HG03457 (cell line): ENCODE results near the gene ACVRL1.

ENCODE experiments used
- ATAC-seq: cut with Tn5 transposase; IDR thresholded peaks from one replicate; pipeline ENCODE4 v1.9.1; 2021; ENCODE audit warnings: moderate number of reproducible peaks; ENCODE audit not compliant: unreplicated experiment

ACVRL1 gene

DNA sequence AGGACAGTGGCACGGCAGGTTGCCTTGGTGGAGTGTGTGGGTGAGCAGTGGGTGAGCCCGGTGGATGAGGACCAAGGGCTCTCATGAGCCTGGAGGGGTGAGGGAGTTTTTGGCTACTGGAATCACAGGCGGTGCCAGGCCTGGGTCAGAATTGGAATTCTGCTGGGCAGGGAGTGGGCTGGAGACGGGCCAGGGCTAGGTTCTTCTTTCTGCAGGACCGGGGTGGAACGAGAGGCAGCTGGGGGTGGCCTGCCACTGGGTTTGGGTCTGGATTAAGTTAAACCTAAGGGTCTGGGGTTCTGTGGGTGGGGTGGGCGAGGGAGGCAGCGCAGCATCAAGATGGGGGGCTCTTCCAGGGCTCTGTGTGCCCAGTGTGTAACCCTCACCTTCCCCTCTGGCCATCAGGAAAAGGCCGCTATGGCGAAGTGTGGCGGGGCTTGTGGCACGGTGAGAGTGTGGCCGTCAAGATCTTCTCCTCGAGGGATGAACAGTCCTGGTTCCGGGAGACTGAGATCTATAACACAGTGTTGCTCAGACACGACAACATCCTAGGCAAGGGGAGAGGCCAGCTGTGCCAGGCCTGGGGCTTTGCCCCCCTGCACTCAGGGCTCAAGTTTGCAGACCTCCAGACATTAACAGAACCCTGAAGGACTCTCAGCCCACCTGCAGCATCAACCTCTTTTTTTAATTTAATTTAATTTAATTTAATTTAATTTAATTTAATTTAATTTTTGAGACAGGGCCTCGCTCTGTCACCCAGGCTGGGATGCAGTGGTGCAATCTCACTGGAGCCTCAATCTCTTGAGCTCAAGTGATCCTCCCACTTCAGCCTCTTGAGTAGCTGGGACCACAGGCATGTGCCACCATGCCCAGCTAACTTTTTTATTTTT lies 7.0 kb downstream of the ACVRL1 start:
- ATAC-seq: no peak

DNA sequence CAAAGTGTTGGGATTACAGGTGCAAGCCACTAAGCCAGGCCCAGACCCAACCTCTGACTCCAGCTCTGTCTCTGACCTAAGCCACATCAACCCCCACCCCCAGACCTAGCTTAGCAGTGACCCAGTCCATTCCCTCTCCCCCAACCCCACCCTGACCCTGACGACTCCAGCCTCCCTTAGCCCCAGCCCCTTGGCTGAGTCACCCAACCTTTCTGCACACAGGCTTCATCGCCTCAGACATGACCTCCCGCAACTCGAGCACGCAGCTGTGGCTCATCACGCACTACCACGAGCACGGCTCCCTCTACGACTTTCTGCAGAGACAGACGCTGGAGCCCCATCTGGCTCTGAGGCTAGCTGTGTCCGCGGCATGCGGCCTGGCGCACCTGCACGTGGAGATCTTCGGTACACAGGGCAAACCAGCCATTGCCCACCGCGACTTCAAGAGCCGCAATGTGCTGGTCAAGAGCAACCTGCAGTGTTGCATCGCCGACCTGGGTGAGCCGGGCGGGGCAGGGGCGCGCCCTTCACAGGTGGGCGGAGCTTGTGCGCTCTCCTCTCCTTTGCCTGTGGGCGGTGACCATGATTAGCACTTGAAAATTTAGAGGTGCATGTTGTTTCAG lies 7.8 kb downstream of the ACVRL1 start:
- ATAC-seq: no peak

DNA sequence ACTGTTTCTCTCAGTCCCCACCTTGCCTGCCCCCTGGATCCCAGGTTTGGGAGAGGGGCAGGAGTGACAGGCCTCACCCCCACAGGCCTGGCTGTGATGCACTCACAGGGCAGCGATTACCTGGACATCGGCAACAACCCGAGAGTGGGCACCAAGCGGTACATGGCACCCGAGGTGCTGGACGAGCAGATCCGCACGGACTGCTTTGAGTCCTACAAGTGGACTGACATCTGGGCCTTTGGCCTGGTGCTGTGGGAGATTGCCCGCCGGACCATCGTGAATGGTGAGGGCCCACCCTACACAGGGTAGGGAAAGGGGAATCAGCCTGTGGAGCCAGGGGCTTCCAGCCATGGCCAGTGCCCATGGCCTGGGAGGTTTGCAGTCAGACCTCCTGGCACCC lies 8.6 kb downstream of the ACVRL1 start:
- no peak for ATAC-seq

DNA sequence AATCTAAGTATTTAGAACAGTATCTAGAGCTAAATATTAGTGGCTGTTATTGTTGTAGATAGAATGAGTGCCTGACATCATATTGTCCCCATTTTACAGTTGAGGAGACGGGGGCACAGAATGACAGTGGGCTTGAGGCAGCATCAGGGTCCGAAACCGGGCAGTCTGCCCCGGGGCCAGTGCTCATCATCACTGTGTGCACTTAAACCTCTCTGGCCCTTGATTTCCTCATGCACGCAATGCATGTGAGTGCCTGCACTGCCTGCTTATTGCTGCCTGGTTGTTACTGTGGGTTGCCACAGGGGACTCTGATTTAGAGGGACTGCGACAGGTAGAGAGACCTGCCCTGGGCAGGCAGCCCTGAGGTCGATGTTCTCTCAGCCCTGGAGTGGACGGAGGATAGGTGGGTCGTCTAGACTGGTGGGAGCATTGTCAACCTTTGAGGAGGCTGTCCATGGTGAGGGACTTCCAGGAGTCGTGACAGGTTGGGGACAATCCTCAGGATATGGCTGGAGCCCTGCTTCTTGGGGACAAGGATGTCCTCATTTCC lies 9.8 kb downstream of the ACVRL1 start:
- ATAC-seq: no peak

DNA sequence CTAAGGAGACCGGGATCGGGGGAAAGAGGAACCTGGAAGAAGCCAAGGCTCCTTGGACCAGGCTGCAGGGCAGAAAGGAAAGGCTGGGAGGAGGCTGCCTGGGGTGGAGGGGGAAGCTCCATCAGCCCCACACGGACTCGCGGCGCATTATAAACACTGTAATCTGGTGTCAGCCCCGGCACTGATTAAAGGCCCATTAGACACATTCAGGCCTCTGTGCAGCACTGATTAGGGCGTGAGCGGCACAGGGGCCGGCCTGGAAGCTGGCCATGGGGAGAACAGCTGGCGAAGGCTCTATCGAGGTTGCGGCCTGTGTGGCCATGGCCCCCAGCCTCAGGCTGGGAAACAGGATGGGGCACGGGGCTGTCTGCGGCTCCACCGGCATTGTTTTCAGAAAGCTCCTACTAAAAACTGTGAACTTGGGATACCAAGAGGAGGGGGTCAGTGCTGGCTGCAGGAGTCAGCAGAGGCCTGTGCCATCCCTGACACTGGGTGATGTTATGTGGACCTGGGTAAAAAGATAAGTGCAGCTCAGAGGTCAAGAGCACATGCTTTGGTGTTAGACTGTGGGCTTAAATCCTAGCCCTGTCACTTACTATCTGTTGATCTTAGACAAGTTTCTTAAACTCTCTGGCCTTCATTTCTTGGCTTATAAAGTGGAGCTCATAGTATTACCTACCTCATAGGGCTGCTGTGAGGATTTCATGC lies 10.6 kb downstream of the ACVRL1 start:
- ATAC-seq: no peak

DNA sequence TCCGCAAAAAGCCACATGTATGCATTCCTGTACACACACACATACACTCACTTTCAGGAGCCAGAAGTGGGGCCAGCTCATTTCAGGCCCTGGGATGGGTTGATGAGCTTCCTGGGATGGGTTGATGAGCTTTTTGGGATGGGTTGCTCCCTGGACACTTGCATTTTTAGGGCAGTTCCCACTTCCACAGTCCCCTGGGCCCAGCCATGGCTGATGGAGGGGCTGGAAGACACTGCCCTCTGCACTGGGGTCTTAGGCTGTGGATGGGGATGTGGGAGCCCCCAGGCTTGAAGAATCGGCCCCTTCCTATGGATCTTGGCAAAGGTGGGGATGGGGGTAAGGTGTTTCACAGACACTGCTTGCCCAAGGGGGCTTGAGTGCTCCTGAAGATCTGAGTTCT lies 12.7 kb downstream of the ACVRL1 start:
- no peak for ATAC-seq

DNA sequence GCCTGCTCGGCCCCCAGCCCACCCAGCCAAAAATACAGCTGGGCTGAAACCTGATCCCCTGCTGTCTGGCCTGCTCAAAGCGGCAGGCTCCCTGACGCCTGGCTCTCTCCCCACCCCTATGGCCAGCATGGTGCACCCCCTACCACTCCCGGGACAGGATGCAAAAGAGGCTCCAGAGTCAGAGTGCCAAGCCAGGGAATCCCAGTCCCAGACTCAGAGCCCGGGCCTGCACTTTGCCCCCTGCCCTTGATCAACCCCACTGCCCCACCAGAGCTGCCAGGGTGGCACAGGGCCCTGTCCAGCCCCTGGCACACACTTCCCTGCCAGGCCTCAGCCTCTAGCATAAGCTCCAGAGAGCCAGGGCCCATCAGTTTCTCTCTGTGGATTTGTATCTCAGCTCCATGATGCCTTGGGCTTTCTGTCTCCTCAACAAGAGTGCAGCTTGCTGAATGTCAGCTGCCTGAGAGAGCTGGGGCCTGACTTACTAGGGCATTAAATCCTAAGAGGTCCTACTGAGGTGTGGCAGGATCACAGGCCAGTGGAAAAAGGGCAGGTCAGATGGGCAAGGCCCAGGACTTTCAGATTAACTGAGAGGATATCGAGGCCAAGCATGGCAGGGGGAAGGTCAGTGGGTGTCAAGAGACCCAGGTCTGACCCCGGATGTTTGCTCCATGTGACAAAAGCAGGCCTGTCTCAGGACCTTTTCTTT lies 13.9 kb downstream of the ACVRL1 start:
- ATAC-seq: no peak

DNA sequence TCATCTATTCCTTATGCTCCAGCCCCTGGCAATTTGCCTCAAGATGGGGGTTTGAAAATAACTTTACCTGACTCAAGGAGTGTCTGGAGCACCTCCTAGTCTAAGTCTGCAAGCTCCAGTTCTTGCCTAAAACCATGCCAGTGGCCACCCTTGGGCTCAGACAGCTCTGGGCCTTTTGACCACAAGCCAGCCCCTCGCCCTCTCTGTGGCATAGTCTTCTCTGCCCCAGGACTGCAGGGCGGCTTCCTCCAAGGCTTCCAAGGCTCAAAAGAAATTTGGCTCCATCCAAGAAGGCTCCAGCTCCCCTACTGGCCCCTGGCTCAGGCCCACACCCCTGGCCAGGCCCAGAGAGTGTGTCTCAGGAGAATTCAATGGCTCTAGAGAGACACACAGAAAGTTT lies 14.8 kb downstream of the ACVRL1 start:
- no peak for ATAC-seq

DNA sequence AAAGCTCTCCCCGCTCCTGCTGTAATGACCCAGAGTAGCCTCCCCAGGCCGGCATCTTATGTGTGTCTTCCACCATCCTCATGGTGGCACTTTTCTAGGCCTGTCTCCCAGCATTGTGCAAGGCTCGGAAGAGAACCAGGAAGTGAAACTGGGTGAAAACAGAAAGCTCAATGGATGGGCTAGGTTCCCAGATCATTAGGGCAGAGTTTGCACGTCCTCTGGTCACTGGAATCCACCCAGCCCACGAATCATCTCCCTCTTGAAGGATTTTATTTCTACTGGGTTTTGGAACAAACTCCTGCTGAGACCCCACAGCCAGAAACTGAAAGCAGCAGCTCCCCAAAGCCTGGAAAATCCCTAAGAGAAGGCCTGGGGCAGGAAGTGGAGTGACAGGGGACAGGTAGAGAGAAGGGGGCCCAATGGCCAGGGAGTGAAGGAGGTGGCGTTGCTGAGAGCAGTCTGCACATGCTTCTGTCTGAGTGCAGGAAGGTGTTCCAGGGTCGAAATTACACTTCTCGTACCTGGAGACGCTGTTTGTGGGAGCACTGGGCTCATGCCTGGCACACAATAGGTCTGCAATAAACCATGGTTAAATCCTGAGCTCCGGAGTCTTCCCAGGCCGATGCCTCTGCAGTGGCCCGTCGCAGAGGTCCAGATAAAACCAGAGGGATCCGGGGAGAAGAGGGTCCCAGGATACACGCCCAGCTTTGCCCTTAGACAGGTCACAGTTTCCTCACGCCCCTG lies 15.6 kb downstream of the ACVRL1 start:
- ATAC-seq: no peak

DNA sequence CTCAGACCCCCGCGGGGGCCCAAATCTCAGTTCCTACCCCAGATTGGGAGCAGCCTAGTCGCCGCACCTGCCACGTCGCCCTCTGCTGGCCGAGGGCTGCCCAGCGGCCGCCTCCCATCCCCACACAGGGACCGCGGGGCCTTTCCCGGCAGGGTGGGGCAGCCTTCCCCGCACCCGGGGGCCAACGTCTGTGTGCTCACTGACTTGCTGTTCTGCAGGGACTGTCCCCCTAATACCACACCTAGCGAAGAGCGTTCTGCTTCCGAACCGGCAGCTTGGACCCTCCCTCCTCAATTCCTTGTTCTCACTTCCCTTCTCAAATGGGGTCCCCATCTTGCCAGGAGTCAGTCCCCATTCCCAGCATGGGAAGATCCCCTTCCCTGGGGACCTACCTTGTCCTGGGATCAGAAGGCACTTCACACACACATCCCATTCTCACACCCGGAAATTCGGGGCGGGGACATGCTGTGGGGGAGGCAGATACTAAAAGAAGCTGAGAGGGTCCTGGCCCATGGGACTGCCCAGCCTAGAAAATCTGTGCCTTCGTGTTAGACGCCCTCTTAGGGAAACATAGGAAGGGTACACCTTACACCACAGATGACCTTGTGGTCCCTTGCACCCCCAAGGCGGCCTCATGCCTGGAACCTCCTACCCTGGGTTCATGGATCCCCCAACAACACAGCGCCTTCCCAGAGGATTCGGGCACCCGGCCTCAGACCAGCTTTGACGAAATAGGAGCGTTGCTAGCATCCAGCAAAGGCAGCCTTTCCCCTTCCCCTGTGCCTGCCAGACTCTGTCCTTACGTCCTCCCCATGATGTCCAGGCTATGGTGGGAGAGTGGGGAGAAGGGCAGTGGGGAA lies 16.4 kb downstream of the ACVRL1 start:
- no peak for ATAC-seq

DNA sequence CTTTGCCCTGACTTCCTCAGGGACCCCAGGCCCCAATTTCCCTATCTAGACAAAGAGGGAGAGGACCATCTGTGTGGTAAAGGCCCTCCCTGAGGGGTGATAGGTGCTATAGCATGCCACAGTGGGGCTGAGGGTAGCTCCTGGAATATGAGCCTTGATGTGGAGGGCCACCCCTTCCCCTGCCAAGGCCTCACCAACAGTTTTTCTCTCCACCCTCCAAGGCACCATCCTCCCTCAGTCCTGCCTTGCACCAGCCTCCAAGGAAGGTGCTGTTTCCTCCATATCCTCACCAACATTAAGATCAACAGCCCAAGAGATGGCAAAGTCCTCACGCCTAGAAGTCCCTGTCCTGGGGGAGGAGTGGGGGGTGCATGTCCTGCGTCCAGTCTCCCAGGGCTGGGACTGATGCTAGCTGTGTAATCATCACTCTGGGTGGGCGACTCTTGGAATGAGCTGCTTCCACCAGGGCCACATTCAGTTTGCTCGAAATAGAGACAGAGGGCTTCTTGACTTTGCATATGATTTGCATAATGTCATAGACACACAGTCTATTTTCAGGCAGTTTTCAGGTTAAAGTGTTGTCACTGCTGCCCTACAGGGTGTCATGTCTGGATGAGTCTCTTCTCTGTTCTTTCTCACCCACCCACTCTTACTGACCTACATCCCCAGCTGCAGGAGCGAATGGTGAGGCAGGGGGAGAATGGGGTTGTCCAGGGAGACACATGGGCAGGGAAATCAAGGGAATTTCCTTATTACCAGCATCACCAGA lies 17.4 kb downstream of the ACVRL1 start:
- no peak for ATAC-seq

DNA sequence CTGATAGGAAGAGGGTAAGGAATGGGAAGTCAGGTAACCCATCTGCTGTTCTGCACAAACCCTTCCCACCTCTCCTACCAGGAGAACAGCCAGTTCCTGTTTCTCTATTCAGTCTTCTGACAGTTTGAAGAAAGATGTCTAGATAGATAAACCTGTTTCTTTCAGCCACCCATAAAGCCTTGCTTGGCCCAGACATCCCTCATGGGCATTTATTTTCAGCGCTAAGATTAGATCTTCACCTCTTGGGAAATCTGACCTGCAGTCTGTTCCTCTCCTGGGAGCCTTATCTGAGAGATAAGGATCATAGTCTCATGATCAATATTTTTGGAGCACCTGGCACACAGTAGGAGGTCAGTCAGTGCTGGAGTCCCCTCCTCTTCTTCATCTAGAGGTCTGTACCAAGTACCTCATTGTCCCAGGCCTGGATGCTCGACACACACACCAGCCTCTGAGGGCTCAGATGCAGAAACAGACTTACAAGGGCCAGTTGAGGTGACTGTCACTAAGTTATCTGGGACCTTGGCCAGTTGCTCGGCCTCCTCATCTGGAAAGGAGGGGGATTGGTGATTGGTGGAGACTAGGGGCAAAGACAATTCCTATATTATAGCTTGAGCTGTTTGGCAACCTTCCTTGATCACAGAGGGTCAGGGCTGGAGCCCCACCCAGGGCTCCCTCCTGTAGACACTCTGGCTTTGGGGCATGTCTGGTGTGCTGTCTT lies 18.2 kb downstream of the ACVRL1 start:
- ATAC-seq: no peak

DNA sequence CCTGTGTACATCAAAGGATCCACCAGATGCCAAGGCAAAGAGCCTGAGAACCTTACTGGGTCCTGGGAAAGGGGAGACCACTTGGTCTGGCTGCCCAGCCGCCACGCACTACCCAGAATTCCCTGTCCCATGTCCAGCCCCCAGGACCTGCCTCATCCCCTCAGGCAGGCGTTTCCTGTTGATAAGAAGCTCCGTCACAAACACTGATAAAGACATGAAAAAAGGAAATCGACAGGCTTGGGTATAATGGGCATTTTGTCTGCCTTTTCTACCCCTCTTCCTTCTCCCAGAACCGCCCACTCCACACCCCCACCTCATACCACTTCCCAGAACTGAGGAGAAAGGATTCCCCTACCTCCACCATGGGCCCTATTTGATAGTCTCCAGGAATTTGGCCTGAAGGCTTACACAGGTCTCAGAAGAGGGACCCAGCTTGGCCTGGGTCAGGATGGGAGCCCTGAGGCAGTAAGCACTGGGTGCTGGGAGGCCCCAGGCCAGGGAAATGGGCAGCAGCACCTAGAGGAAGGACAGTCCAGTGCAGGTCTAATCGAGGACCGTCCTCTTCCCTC lies 18.8 kb downstream of the ACVRL1 start:
- no peak for ATAC-seq

DNA sequence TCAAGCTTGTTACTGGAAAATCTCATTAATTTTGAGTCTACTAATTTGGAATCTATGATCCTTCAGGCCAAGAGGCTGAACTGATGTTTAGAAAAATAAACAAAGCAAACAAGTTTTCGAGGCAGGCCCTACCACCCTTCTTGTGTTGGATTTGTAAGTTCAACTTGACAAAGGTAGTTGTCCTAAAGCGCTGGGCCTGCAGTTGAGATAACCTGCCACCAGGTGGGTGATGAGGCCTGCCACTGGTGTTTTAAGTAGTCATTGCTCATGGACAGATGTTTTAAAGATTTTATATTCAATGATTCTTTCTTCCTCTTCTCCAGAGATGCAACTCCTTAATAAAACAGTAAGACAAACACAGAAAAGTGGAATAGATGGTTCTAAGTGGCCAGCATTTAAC lies 19.4 kb downstream of the ACVRL1 start:
- ATAC-seq: no peak

DNA sequence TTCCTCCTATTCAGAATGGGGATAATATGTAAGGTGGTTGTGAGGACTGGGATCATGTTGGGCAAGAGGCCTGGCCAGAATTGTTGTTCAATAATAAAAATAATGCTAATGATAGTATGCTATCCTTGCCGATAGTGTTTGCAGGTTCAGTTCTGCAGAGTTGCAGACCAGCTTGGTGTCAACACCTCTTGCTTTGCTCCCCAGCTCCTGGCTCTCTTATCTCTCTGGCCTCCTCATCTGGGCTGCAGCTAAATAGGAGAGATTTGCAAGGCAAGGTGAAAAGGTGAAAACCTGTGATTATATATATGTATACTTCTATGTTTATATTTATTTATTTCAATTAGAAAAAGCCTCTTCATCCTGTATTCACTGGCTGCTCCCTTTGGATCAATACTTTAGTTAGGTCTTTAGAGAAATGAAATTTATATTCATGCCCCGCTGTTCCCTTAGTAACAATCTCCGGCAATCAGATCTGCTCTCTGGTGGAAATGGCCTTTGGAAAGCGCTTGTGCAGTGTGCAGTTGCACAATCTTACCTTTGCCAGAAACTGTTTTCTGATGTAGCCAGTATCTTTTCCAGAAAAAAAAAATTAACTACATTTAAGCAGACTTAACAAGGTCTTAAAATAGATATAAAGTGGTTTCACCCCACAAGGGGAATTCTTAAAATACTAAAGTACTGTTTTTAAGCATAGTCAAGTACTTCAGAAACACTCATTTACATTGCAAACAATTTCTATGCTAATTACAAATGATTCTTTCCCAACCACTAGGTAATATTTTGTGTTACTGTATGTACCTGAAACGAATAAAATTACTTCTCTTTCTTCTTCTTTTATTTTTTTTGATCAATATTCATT lies 25.1 kb downstream of the ACVRL1 start:
- ATAC-seq: no peak

DNA sequence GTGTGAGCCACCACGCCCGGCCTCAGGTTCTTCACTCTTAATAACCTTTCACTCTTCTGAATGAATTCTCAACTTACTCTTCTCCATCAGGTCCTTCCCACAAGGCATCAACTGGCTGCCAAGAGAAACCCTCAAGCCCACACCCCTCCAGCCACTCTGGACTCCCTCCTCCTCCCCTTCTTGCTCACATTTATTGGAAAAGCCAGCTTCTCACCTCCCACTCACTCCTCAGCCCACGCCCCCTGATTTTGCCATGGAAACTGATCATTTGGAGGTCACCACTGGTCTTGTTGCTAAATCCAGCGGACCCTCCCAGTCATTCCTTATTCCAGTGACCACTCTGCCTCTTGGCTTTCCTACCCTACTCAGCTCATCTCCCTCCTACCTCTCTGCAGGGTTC lies 26.8 kb downstream of the ACVRL1 start:
- ATAC-seq: no peak

DNA sequence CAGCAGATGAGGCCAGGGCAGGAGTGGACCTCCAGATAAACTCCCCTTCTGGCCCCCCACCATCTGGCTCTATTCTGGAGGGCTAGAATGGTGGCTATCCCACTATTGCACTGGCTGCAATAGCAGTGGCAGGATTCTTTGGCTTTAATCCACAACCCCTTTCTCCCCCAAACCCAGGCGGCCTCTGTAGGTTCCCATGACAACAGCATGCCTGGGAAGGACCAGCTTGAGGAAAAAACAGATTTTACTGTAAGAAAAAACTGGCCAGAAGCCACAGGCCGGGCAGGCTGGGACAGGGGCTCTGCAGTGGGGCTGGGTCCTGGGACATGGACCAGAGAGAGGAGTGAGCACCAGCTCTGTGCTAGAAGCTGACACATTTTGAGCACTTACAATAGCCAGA lies 30.6 kb downstream of the ACVRL1 start:
- no peak for ATAC-seq
